Tibial nerve (tissue), 4 donors: ENCODE measurements around the gene TGFB2.

Experiments
- CTCF ChIP-seq, 5 experiments: fragments of 200-600 bp in 3 of 5; fragments of 450-650 bp in 2 of 5; sonication (generic) in 3 of 5; IDR thresholded peaks; one replicate each; pipeline ENCODE4 v1.5.1; 2016 to 2019; ENCODE audit warnings: antibody characterized with exemption in 5 of 5, mild to moderate bottlenecking in 3 of 5, moderate library complexity in 2 of 5
- EP300 ChIP-seq, 2 donors: sonication (generic); formaldehyde crosslinking; IDR thresholded peaks; one replicate each; pipeline ENCODE4 v1.6.1; 2017; ENCODE audit warnings: antibody characterized with exemption in 2 of 2, mild to moderate bottlenecking in 1 of 2
- POLR2A ChIP-seq, 2 donors: fragments of 450-650 bp; IDR thresholded peaks; one replicate each; pipeline ENCODE4 v1.6.1; 2017; ENCODE audit warnings: antibody characterized with exemption in 2 of 2, mild to moderate bottlenecking in 2 of 2, moderate library complexity in 2 of 2

- TF ChIP-seq CTCF (IDR thresholded peaks at IDR 0.05) (no peak), POLR2A (IDR thresholded peaks at IDR 0.05) (no peak), EP300 (IDR thresholded peaks at IDR 0.05) (no peak)
Observed at GRCh38 chr1:218332416-218332815, 12.7 kb upstream of the TGFB2 start.
